ENCODE measurements around the gene TUBB1.

TUBB1 gene

GRCh38 chr20:58996226-58996611, 23.0 kb upstream of the TUBB1 start:
- peak overlapping the region; percentile 79 for H3K27ac Mint-ChIP-seq
- no peaks in the 10 kb centered on the region for H3K9me3 Mint-ChIP-seq
- DNase-seq = no peak
- no peak overlapping the region for H3K4me3 Mint-ChIP-seq
- peaks cover 84% of the 10 kb centered on the region for H3K36me3 Mint-ChIP-seq (ENCODE audit: low read depth)
- peaks cover 2% of the 10 kb centered on the region for H3K4me1 Mint-ChIP-seq (ENCODE audit: low read depth)
- H3K27me3 Mint-ChIP-seq = no peaks in the 10 kb centered on the region

DNA sequence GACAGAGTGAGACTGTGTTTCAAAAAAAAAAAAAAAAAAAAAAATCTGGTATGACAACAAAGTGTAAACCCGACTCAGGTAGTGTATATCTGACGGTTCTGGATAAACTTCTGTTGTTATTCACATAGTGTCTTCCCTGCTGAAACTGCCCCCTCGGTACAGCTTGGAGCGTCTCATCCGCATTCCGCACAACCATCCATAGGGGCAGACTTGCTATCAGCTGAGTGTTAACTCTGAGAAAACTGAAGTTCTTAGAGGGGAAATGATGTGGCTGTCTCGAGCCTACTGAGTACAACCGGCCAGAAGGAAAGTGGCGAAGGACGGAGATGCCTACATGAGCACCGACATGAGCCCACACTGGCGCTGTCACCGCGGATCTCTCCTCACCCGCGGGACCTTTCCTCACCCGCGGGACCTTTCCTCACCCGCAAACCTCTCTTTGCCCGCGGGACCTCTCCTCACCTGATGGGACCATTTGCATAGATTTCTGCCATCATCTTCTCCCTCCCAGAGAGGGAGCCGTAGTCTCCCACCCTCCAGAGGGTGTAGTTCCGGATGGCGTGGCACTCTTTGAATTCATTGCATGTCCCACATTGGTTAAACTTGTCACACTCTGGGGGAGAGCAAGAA, 22.0 kb upstream of the TUBB1 start:
- no peaks in the 10 kb centered on the region for H3K27me3 Mint-ChIP-seq
- peak overlapping the region; percentile 49 for H3K27ac Mint-ChIP-seq
- no peaks in the 10 kb centered on the region for H3K9me3 Mint-ChIP-seq
- H3K4me1 Mint-ChIP-seq (ENCODE audit: low read depth) = no peaks in the 10 kb centered on the region
- H3K4me3 Mint-ChIP-seq = no peak overlapping the region
- DNase-seq = no peak
- peaks cover 78% of the 10 kb centered on the region for H3K36me3 Mint-ChIP-seq (ENCODE audit: low read depth)

- H3K9me3 Mint-ChIP-seq = no peaks in the 10 kb centered on the region
- peaks cover 6% of the 10 kb centered on the region for H3K4me1 Mint-ChIP-seq (ENCODE audit: low read depth)
- no peak overlapping the region for H3K27ac Mint-ChIP-seq
- H3K27me3 Mint-ChIP-seq = no peaks in the 10 kb centered on the region
- no peak overlapping the region for H3K4me3 Mint-ChIP-seq
- H3K36me3 Mint-ChIP-seq (ENCODE audit: low read depth) = peaks cover 69% of the 10 kb centered on the region
- no peak for DNase-seq
Observed at GRCh38 chr20:58998656-58999055, 20.6 kb upstream of the TUBB1 start.

DNA sequence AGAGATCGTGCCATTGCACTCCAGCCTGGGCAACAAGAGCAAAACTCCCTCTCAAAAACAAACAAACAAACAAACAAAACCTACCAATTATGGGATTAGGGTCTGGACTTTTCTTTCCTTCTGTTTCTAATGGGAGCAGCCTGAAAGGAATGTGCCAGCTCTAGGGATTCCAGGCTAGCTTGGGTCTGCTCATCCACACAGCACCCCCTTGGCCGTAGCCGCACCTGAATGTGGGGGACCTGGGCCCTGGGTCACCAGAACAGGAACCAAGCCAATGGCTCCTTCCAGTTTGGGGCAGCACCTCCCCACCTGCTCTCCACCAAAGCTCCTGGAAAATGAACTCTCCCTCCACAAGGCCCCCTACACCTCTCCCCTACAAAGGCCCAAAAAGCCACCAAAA, 18.9 kb upstream of the TUBB1 start:
- Mint-ChIP-seq H3K4me1 (ENCODE audit: low read depth) (peaks cover 23% of the 10 kb centered on the region), H3K4me3 (no peak overlapping the region), H3K9me3 (no peaks in the 10 kb centered on the region), H3K27me3 (no peaks in the 10 kb centered on the region), H3K36me3 (ENCODE audit: low read depth) (peaks cover 57% of the 10 kb centered on the region), H3K27ac (no peak overlapping the region)
- no peak for DNase-seq

GRCh38 chr20:59001068-59001448, 18.2 kb upstream of the TUBB1 start:
- Mint-ChIP-seq H3K9me3 (no peaks in the 10 kb centered on the region), H3K4me3 (no peak overlapping the region), H3K4me1 (ENCODE audit: low read depth) (peaks cover 30% of the 10 kb centered on the region), H3K27me3 (no peaks in the 10 kb centered on the region), H3K27ac (no peak overlapping the region), H3K36me3 (ENCODE audit: low read depth) (peaks cover 50% of the 10 kb centered on the region)
- no peak for DNase-seq

DNA sequence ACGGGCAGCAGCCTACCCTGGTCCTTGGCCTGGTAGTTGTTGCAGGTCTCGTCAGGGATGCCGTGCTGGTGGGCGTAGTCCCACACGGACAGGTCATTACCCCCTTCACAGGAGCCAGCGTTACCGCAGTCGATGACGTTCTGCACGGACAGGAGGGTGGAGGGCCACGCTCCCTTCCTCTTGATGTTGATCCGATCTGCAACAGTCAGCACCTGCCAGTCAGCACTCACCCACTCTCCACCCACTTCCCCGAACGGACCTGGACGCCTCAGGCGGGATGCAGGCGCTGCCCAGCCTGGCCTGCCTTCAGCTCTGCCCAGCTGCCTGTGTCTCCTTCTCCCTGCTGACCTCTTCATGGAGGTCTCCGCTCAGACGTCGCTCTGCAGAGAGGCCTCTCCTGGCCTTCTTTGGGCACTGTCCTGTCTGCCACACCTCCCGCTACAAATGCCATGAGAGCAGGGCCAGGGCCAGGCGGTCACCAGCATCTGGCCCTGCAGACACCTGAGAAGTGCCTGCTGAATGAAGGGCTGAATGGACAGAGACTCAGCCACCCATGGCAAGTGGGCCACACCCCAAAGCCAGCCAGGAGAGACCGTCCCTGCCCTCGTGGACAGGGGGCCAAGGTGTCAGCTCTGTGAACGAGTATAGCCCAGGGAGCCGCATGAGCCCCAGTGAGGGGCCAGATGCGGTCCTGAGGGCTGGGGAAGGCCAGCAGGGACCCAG, 17.6 kb upstream of the TUBB1 start:
- no peak overlapping the region for H3K27ac Mint-ChIP-seq
- no peak overlapping the region for H3K4me3 Mint-ChIP-seq
- peaks cover 47% of the 10 kb centered on the region for H3K36me3 Mint-ChIP-seq (ENCODE audit: low read depth)
- no peaks in the 10 kb centered on the region for H3K9me3 Mint-ChIP-seq
- no peak for DNase-seq
- no peaks in the 10 kb centered on the region for H3K27me3 Mint-ChIP-seq
- H3K4me1 Mint-ChIP-seq (ENCODE audit: low read depth) = peaks cover 33% of the 10 kb centered on the region

DNA sequence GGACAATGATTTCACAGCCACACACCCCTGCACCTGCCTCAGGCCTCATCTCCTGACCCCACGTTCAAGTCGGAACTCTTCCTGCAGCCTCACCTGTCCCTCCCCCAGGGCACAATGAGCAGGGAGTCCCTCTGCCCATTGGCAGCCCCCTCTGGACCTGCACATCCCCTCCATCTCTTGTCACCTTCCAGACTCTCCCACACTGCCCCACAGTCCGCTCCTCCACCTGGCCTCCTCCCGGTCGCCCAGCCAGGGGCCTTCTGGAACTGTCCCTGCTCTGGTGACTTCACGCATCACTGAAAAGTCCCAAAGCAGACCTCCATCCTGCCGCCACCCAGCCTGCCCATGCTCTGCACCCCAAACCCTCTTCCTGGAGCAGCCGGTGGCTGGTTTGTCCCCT, 16.8 kb upstream of the TUBB1 start:
- DNase-seq = no peak
- Mint-ChIP-seq H3K4me3 (no peak overlapping the region), H3K9me3 (no peaks in the 10 kb centered on the region), H3K4me1 (ENCODE audit: low read depth) (peaks cover 33% of the 10 kb centered on the region), H3K36me3 (ENCODE audit: low read depth) (peaks cover 39% of the 10 kb centered on the region), H3K27me3 (no peaks in the 10 kb centered on the region), H3K27ac (no peak overlapping the region)

- H3K9me3 Mint-ChIP-seq = no peaks in the 10 kb centered on the region
- no peak overlapping the region for H3K4me3 Mint-ChIP-seq
- no peaks in the 10 kb centered on the region for H3K27me3 Mint-ChIP-seq
- no peak for DNase-seq
- peaks cover 36% of the 10 kb centered on the region for H3K4me1 Mint-ChIP-seq (ENCODE audit: low read depth)
- H3K36me3 Mint-ChIP-seq (ENCODE audit: low read depth) = peaks cover 34% of the 10 kb centered on the region
- H3K27ac Mint-ChIP-seq = peak overlapping the region; percentile 20
Observed at GRCh38 chr20:59002874-59003399, 16.3 kb upstream of the TUBB1 start.

DNA sequence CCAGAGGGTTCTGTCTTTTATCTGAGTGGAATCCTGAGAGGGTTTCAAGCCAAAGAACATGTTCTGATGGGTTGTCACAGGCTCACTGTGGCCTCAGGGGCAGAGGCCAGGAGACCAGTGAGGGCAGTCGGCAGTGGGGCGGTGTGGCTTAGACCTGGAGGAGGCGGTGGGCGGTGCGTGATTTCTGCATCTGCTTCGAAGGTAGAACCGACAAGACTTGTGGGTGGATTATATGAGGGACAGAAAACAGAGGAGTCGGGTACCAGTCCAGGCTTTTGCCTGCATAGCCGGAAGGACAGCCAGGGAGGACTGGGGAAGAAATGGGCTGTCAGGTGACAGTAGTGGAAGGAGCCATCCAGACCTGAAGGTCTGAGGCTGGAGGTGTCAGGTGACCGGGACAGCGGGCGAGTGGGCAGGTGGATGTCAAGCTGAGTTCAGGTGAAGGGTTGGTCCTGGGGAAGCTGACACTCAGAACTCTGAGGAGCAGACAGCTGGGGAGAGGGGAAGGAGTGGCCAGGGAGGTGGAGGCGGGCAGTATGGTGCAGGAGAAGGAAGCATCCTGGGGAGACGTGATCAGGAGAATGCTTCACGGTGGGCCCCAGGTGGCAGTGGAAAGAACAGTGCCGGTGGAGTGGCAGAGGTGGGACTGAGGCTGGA, 15.3 kb upstream of the TUBB1 start:
- peaks cover 36% of the 10 kb centered on the region for H3K4me1 Mint-ChIP-seq (ENCODE audit: low read depth)
- H3K27ac Mint-ChIP-seq = peak overlapping the region; percentile 84
- no peaks in the 10 kb centered on the region for H3K27me3 Mint-ChIP-seq
- H3K4me3 Mint-ChIP-seq = peak overlapping the region; percentile 77
- H3K9me3 Mint-ChIP-seq = no peaks in the 10 kb centered on the region
- H3K36me3 Mint-ChIP-seq (ENCODE audit: low read depth) = peaks cover 28% of the 10 kb centered on the region
- DNase-seq = no peak

- Mint-ChIP-seq H3K4me1 (ENCODE audit: low read depth) (peaks cover 36% of the 10 kb centered on the region), H3K9me3 (no peaks in the 10 kb centered on the region), H3K4me3 (peak overlapping the region; percentile 77), H3K27ac (peak overlapping the region; percentile 84), H3K36me3 (ENCODE audit: low read depth) (peaks cover 25% of the 10 kb centered on the region), H3K27me3 (no peaks in the 10 kb centered on the region)
- DNase-seq = peak; percentile 62
Observed at GRCh38 chr20:59004493-59004762, 14.8 kb upstream of the TUBB1 start.

DNA sequence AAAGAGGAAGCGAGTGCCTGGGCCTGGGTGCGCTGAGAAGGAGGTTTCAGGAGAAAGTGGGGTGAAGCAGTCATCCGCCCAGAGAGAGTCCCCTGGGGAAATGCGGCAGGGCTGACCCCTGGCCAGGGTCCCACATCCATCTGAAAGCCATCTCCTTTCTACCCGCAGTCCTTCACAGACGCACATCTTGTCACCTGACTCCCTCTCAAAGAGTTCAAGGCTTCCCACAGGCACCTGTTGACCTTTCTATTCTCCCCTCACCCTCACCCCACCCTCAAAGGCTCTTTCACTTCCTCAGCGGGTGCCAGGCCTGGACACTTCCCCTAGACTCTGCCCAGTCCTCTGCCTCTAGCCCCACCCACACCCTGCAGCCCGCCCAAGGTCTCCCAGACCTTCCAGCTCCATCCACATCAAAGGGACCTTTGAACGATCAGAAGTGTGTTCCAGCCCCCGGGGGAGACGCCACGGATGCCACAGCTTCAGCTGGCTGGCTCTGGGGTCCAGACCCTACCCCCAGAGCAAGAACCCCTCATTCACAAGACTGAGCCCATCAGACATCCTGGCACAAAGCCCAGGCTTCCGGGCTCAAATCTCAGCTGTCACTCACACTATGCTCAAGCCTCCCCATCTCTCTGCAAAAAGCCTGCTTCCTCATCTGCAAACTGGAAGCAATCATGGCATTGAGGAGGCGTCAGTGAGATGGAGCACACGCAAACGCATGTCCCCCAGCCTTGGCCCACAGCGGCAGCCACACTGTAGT, 14.3 kb upstream of the TUBB1 start:
- no peaks in the 10 kb centered on the region for H3K27me3 Mint-ChIP-seq
- peak; percentile 42 for DNase-seq
- peaks cover 24% of the 10 kb centered on the region for H3K36me3 Mint-ChIP-seq (ENCODE audit: low read depth)
- peak overlapping the region; percentile 84 for H3K27ac Mint-ChIP-seq
- peak overlapping the region; percentile 77 for H3K4me3 Mint-ChIP-seq
- H3K4me1 Mint-ChIP-seq (ENCODE audit: low read depth) = peaks cover 36% of the 10 kb centered on the region
- H3K9me3 Mint-ChIP-seq = no peaks in the 10 kb centered on the region

- Mint-ChIP-seq H3K27ac (peak overlapping the region; percentile 84), H3K27me3 (no peaks in the 10 kb centered on the region), H3K36me3 (ENCODE audit: low read depth) (peaks cover 21% of the 10 kb centered on the region), H3K4me3 (peak overlapping the region; percentile 77), H3K9me3 (no peaks in the 10 kb centered on the region), H3K4me1 (ENCODE audit: low read depth) (peaks cover 36% of the 10 kb centered on the region)
- peak; percentile 35 for DNase-seq
Observed at GRCh38 chr20:59005523-59006166, 13.6 kb upstream of the TUBB1 start.

DNA sequence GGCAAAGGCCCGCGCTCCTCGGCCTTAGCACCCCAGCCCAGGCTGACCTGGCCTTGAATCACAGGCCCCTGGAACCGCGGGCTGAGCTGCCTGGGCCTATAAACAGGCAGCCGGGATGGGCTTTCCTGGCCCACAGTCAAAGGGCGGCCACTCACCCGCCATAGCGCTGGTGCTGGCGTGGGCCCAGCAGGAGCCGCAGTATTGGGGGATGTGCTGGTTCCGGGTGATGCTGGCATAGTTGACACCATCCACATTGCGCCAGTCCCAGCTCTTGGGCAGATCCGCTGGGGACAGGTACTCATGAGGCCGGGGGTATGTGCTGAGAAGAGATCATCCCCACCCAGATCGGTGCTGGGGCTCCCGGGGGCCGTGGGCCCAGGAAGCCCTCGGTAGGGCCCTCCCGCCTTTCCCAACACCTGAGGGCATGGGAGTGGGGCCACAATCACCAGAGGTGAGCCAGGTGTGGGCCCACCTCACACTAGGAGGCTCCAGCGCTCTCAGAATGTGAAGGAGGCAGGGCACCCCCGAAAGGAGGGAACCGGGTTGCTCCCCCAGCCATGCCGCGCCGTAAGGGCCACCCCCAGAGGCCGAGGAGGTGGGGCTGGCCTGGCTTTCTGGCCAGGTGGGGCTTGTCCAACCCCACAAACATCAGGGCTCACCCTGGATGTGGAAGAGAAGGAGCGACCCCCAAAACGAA, 12.9 kb upstream of the TUBB1 start:
- H3K27ac Mint-ChIP-seq = peak overlapping the region; percentile 85
- H3K27me3 Mint-ChIP-seq = no peaks in the 10 kb centered on the region
- DNase-seq = no peak
- H3K9me3 Mint-ChIP-seq = no peaks in the 10 kb centered on the region
- peaks cover 37% of the 10 kb centered on the region for H3K4me1 Mint-ChIP-seq (ENCODE audit: low read depth)
- H3K36me3 Mint-ChIP-seq (ENCODE audit: low read depth) = peaks cover 17% of the 10 kb centered on the region
- peak overlapping the region; percentile 77 for H3K4me3 Mint-ChIP-seq

Measured in activated T-cell treated with anti-CD3 and anti-CD28 coated beads, Interleukin-2, amount 50 U/mL, for 24 hours (primary cell).